HL-60 (cell line): Measurements from ENCODE around the gene LSAMP.

ENCODE experiments used
- CTCF ChIP-seq: IDR thresholded peaks from one replicate; pipeline ENCODE4 v1.5.1; 2011; ENCODE audit warnings: low read length, control low read depth, inconsistent platforms; ENCODE audit not compliant: insufficient read depth
- POLR2AphosphoS5 ChIP-seq: IDR thresholded peaks from 2 replicates; pipeline ENCODE4 v1.6.1; 2012; ENCODE audit warnings: low read depth
- SPI1 ChIP-seq: IDR thresholded peaks from 2 replicates; pipeline ENCODE4 v1.6.1; 2012; ENCODE audit warnings: low read depth, mild to moderate bottlenecking, borderline replicate concordance

DNA sequence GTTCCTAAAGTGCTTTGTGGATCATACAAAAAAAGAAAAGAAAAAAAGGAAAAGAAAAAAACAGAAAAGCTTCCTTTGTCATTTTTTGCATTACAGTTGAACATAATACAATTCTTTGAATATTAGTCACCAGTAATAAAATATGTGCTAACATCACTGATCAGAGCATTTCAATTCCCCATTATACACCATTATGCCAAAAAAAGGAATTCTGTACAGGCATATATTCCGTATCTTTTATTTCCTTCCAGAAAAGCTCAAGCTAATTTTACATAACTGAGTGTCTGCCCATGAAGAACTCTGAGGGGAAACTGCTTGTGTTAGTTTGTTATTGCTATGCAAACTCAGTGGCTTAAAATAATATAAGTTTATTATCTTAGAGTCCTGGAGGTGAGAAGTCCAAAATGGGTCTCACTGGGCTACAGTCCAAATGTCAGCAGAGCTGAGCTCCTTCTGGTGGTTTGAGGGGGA is 444.1 kb downstream of the LSAMP start:
- TF ChIP-seq CTCF, result no peak
- TF ChIP-seq POLR2AphosphoS5, result no peak
- TF ChIP-seq SPI1, result no peak
